Brain microvascular endothelial cell (primary cell): ENCODE data around the gene C1orf198.
A peak's percentile ranks its signal among the peaks of the same experiment; 100 is the strongest.

Experiments
- DNase-seq: peaks from one replicate; pipeline ENCODE4 v3.0.0-alpha.2; 2020
- H3K27ac ChIP-seq: fragments of 250-450 bp; sonication (Bioruptor Pico); 2 replicates; pipeline ENCODE4 v1.5.1; 2020; ENCODE audit warnings: mild to moderate bottlenecking, moderate library complexity
- H3K27me3 ChIP-seq: fragments of 250-450 bp; sonication (Bioruptor Pico); replicated peaks from 2 replicates; pipeline ENCODE4 v1.5.1; 2020; ENCODE audit warnings: mild to moderate bottlenecking
- H3K36me3 ChIP-seq: fragments of 250-450 bp; sonication (Bioruptor Pico); replicated peaks from 2 replicates; pipeline ENCODE4 v1.5.1; 2020; ENCODE audit warnings: mild to moderate bottlenecking
- H3K4me3 ChIP-seq: 2 replicates; pipeline ENCODE4 v1.5.1; 2011; ENCODE audit warnings: low read depth, mild to moderate bottlenecking, control low read depth, low read length, moderate library complexity
- CTCF ChIP-seq: IDR thresholded peaks from 2 replicates; pipeline ENCODE4 v1.5.1; 2011; ENCODE audit warnings: low read depth, mild to moderate bottlenecking, moderate library complexity, low read length, control low read depth, inconsistent platforms; ENCODE audit errors: missing control alignments
- in situ Hi-C: cut with HindIII; loops from 2 replicates; pipeline ENCODE4 v1.10.0; 2017; ENCODE audit warnings: low sequenced_read_pairs, low pct_ligation_motif_present

C1orf198 gene

GRCh38 chr1:230902349-230902923 lies 34.1 kb upstream of the C1orf198 start:
- DNase-seq = no peak
- TF ChIP-seq CTCF = no peak
- in situ Hi-C loops = no loop called here
- no peaks in the 10 kb centered on the region for H3K27me3 ChIP-seq
- H3K4me3 ChIP-seq = no peak overlapping the region
- no peak overlapping the region for H3K27ac ChIP-seq
- no peaks in the 10 kb centered on the region for H3K36me3 ChIP-seq

DNA sequence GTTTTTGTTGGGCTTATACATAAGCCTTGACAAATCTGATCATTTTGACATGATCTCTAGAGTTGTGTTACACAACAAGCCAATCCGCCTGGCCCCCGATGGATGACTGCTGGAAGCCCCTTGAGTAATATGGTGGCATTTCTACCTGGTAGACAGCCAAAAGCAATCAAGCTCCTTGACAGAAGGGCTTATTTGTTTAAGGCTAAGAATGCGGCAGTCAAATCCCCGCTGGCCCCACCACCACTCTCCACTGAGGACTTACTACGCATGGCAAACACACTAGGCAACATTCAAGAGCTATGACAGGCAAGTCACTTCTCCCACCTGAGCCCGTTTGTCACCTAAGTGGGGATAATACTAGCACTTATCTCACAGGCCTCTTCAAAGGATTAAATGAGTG lies 33.4 kb upstream of the C1orf198 start:
- no peak for DNase-seq
- Histone ChIP-seq H3K27me3 (no peaks in the 10 kb centered on the region), H3K4me3 (no peak overlapping the region), H3K27ac (no peak overlapping the region), H3K36me3 (no peaks in the 10 kb centered on the region)
- TF ChIP-seq CTCF = no peak
- in situ Hi-C loops = no loop called here

- Histone ChIP-seq H3K27me3 (no peaks in the 10 kb centered on the region), H3K4me3 (no peak overlapping the region), H3K36me3 (no peaks in the 10 kb centered on the region), H3K27ac (no peak overlapping the region)
- no peak for TF ChIP-seq CTCF
- no peak for DNase-seq
- in situ Hi-C loops = no loop called here
Measured at GRCh38 chr1:230900984-230901383, 32.7 kb upstream of the C1orf198 start.

GRCh38 chr1:230899841-230900251 lies 31.5 kb upstream of the C1orf198 start:
- no peak overlapping the region for H3K4me3 ChIP-seq
- DNase-seq = peak; percentile 83
- no peak overlapping the region for H3K27ac ChIP-seq
- in situ Hi-C loops = no loop called here
- H3K36me3 ChIP-seq = no peaks in the 10 kb centered on the region
- no peak for TF ChIP-seq CTCF
- no peaks in the 10 kb centered on the region for H3K27me3 ChIP-seq

DNA sequence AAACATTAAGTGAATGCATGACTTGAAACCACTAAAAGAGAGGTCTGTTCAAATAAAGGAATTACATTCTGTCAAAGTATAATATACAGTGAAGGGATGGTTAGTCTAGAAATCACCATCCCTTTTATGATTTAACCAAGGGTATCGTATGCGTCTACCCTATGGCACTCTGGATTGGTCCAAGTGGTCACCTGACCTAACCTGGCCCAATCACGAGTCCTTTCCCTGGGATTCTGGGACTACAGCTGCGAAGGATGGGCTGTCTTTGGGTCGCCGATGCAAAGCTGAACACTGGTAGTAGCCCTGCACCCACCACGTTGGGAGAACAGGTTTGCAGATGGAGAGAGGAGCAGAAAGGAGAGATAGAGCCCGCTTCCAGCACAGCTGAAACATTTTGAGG lies 30.4 kb upstream of the C1orf198 start:
- H3K27me3 ChIP-seq = no peaks in the 10 kb centered on the region
- no peak overlapping the region for H3K4me3 ChIP-seq
- TF ChIP-seq CTCF = no peak
- DNase-seq = no peak
- H3K36me3 ChIP-seq = no peaks in the 10 kb centered on the region
- no peak overlapping the region for H3K27ac ChIP-seq
- in situ Hi-C loops = no loop called here

GRCh38 chr1:230898144-230898543 lies 29.8 kb upstream of the C1orf198 start:
- no peak for DNase-seq
- no peaks in the 10 kb centered on the region for H3K36me3 ChIP-seq
- H3K27me3 ChIP-seq = no peaks in the 10 kb centered on the region
- in situ Hi-C loops = no loop called here
- H3K4me3 ChIP-seq = no peak overlapping the region
- no peak overlapping the region for H3K27ac ChIP-seq
- no peak for TF ChIP-seq CTCF
